Colon (tissue), 2 donors: Measurements from ENCODE around the gene FANK1.
"Not testable (repeated sequence)": the region's sequence is repeated elsewhere in the genome, so short reads cannot be mapped to it uniquely, and the experiment has no call there.

Experiments used
- FAIRE-seq: peaks from 2 replicates; lab custom pipeline; 2012; peaks lifted over from hg19 to GRCh38; lab: Jason Lieb, UNC
- donor health status: control.
- donor health status: control.

Gene FANK1

GRCh38 chr10:125896088-125896934 lies at the start of gene FANK1:
Gene FANK1, plus strand, starts transcription at chr10:125896564. Its CDS starts 79 bp downstream, at chr10:125896643.
- not testable (repeated sequence) for FAIRE-seq

DNA sequence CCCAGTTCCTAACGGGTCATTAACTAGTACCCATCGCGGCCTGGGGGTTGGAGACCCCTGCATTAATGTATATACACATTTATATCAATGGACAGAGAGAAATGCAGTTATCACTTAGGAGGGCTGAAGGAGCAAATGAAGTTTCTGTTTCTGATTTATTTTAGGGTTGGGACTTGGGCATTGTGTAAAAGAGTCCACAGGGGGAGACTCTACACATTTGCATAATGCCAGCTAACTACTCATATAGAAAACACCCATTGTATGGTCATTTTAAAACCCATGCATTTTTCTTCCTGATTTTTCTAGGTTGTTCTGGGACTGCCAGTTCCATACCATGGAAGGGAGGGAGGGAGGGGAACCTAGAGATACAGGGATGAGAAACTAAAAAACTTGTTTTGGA lies 49.5 kb upstream of the FANK1 start:
- no peak for FAIRE-seq

- no peak for FAIRE-seq
Observed at GRCh38 chr10:125848371-125848770, 48.0 kb upstream of the FANK1 start.

DNA sequence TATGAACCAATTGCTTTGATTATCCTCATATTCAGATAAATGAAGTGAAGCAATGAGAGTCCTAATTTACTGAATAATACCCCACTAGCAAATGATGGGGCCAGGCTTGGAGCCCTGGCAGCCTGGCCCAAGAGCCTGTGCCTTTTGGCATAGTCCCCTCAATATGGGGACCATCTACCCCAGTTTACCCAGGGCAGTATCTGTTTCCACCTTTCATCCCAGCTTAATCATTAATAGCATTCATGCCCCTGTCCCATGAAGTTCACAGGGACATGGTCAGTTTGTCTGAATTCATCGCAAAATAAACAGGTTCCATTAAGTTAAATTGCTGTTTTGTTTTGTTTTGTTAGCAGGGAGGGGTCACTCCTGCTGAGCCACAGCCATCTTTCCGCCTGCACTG lies 47.5 kb upstream of the FANK1 start:
- no peak for FAIRE-seq

- FAIRE-seq: no peak
Observed at GRCh38 chr10:125849448-125849847, 46.9 kb upstream of the FANK1 start.

GRCh38 chr10:125850766-125851731 lies 45.3 kb upstream of the FANK1 start:
- FAIRE-seq: no peak

GRCh38 chr10:125852487-125852886 lies 43.9 kb upstream of the FANK1 start:
- no peak for FAIRE-seq

DNA sequence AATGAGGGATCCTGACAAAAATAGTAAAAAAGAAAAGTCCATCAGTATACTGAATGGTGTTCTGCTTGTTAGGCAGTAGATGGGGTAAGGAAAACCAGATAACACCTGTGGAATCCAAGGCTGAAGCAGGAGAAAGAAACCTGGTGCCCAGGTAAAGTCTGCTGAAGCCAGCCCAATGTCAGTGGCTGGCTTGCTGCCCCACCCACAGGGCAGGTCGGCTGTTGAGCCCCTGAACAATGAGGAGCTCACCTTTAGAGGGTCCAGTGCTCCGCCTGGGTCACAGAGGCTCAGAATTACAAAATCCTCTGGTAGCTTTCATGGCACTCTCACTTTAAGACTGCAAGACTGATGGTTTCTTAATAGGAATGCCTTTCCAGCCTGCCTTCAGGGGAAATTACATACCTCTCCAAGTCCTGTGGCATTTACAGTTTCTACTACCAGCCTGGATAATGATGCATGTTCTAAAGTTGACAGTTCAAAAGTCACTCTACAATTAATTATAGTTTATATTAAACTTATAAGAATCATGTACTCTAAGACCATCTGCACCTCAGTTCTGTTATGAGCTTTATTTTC lies 39.1 kb upstream of the FANK1 start:
- FAIRE-seq: no peak

GRCh38 chr10:125859128-125859817 lies 37.1 kb upstream of the FANK1 start:
- no peak for FAIRE-seq

DNA sequence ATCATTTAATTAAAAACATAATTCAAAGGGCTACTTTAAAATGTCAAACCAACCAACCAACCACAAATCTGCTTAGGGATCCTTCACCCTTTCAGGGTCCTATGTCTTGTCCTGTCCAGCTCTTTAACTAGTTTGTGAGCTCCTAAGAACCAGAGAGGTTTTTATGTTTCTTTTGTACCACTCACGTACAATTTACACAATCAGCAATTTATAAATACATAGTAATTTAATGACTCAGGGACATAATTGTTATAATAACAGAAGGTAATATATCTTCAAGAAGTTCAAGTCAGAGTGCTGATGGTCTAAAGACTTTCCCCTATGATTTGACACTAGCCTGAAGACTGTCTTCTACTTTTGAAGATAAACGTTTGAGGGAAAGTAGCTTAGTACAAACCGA lies 31.2 kb upstream of the FANK1 start:
- no peak for FAIRE-seq

DNA sequence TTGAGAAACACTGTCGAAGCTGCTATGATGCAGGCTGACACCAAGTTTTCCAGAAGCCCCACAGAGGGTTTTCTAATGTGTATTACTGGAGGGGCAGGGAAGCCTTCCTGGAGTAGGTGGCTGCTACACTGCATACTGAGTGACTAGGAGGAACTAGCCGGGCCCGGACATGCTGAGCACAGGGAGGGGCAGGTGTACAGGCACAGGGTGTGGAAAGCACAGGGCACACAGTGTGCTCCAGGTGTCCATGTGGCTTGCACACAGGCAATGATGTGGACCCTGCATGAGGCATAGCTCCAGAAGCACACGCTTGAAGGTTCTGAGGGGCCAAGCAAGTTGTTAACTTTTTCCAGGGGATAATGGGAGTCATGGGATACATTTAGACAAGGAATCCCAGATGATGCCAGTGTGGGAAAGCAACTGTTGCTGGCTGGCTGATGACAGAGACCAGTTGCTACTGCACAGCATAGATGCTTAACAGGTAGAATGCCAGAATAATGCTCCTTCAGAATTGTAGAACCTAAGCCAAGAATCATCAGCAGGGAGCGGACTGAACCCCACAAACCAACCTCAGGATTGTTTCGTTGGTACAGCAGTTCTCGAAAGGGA lies 29.8 kb upstream of the FANK1 start:
- FAIRE-seq: no peak

DNA sequence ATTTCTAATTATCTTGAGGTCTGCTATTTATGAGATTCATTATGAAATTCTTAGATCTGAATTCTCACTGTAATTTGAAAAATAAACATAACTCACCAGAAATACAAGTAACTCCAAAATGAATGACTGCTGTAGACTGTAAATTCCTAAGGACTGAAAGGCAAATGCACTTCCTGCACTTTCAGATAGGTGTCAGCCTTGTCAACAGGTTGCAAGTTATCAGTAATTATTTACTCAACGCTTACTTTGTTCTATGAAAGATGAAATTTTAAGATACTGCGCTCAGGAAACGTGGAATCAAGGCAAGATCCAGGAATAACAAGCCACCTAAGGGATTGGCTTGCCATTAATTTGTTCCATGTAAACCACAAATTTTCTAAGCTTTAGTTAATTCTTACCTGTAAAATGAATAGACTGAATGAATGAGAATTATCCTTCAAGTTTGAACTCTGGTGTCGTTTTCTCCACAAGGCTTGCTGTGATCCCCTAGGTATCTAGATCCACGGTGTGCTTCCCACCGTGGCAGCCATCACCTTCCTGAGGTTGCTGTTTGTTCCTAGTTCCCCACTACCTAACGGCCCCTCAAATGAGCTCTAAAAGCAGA lies 27.9 kb upstream of the FANK1 start:
- no peak for FAIRE-seq

DNA sequence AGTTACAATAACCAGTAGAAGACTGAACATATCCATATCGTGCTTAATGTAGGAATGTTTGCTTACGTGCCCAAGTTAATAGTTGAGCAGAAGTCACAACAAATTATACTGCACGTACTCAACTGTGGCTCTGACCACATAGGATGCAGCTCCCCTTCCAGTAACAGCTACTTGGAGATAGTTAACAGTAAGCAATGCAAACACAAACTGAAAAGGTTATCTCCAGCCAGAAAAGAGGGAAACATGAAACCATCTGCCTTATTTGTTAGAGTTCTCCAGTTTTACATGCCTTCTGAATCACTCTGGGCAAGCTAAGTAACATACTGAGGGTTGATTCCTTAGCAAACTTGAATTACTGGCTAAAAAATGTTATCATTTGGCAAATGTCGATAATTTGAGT lies 25.0 kb upstream of the FANK1 start:
- FAIRE-seq: no peak

GRCh38 chr10:125878957-125879835 lies 17.2 kb upstream of the FANK1 start:
- FAIRE-seq: no peak

GRCh38 chr10:125880719-125881118 lies 15.6 kb upstream of the FANK1 start:
- no peak for FAIRE-seq

DNA sequence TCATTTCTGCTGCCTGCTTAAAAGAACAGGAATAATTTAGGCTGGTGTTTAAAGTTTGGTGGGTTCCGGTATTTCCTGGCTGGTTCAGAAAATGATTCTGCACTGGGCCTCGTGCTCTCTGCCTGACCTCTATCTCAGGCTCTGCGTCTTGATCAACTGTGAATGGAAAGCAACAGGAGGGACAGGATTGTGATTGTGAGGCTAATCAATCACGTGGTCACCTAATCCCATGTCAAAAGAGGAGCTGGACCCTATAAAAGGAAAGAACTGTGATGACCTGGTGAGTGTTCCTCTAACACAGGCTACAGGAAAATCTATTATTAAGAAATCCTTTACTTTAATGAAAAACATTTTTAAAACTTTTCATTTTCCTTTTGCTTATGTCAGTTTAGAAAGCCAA lies 15.2 kb upstream of the FANK1 start, which contains the start of gene DHX32:
Gene DHX32, minus strand, starts transcription at position 101 of the 400 bp plus-strand sequence. CDS start 468 bp downstream, outside the sequence.
- no peak for FAIRE-seq

GRCh38 chr10:125882596-125882995 lies 13.8 kb upstream of the FANK1 start:
- FAIRE-seq: no peak

GRCh38 chr10:125883211-125883610 lies 13.2 kb upstream of the FANK1 start:
- FAIRE-seq: no peak

GRCh38 chr10:125886914-125887512 lies 9.4 kb upstream of the FANK1 start:
- no peak for FAIRE-seq

DNA sequence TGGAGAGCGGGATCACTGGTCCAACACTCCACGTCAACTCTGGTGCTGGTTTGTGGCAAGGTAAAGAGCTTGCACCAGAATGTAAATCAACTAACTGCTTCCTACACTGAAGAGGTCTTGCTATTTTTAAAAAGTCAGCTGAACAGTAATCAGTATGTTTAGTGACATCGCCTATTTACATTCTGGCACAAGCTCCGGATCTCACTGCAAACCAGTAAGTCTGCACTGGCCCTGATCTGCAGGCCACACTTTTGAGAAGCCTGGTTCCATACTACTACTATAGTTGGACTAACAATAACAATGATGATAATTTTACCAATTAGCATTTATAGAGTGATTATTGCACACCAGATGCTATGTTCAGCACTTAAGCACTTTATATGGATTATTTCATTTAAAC lies 6.9 kb upstream of the FANK1 start:
- FAIRE-seq: not testable (repeated sequence)
